HepG2 (cell line): ENCODE measurements around the gene DZANK1. TPM values are rescaled to one million over a fixed set of nuclear protein-coding genes. Genes with fewer than 3 reads are reported as not detected.
A peak's percentile ranks its signal among the peaks of the same experiment; 100 is the strongest.

Experiments
- ARNT ChIP-seq: fragments of 450-650 bp; IDR thresholded peaks from 2 replicates; pipeline ENCODE4 v1.6.1; 2017
- DNMT1 ChIP-seq: sonication (generic); formaldehyde crosslinking; IDR thresholded peaks from 2 replicates; pipeline ENCODE4 v1.5.1; 2020; ENCODE audit warnings: mild to moderate bottlenecking, missing genetic modification reagents
- DNMT3B ChIP-seq: conservative IDR thresholded peaks from 2 replicates; pipeline ENCODE4 v1.6.1; 2016; ENCODE audit warnings: missing biosample characterization, control low read depth
- HNRNPLL ChIP-seq: fragments of 200-400 bp; formaldehyde crosslinking; IDR thresholded peaks from 2 replicates; pipeline ENCODE4 v1.6.1; 2017; ENCODE audit warnings: mild to moderate bottlenecking, low read depth, low read length; ENCODE audit not compliant: poor library complexity, severe bottlenecking
- JUNB ChIP-seq: sonication (generic); formaldehyde crosslinking; IDR thresholded peaks from 2 replicates; pipeline ENCODE4 v1.8.0; 2022; ENCODE audit warnings: missing genetic modification reagents, mild to moderate bottlenecking, borderline replicate concordance
- MAZ ChIP-seq, 2 experiments: sonication (generic) in 1 of 2; formaldehyde crosslinking in 1 of 2; IDR thresholded peaks; 2 replicates each; pipeline versions ENCODE4 v1.5.0 to v1.6.1; 2012 to 2020; ENCODE audit warnings: low read depth in 2 of 2, mild to moderate bottlenecking in 2 of 2, borderline replicate concordance in 1 of 2, improper control_type of control experiment in 1 of 2, low read length in 1 of 2, missing genetic modification reagents in 1 of 2, moderate library complexity in 1 of 2
- PAXIP1 ChIP-seq: sonication (generic); formaldehyde crosslinking; conservative IDR thresholded peaks from 2 replicates; pipeline ENCODE4 v1.4.0; 2020; ENCODE audit warnings: mild to moderate bottlenecking, missing genetic modification reagents, moderate library complexity
- PHF8 ChIP-seq: sonication (generic); formaldehyde crosslinking; IDR thresholded peaks from 2 replicates; pipeline ENCODE4 v1.5.0; 2020; ENCODE audit warnings: missing genetic modification reagents
- RELA ChIP-seq: sonication (generic); formaldehyde crosslinking; IDR thresholded peaks from 2 replicates; pipeline ENCODE4 v1.4.0; 2020; ENCODE audit warnings: missing genetic modification reagents
- REPIN1 ChIP-seq: sonication (generic); formaldehyde crosslinking; IDR thresholded peaks from 2 replicates; pipeline ENCODE4 v1.8.0; 2022; ENCODE audit warnings: missing genetic modification reagents, low read depth, mild to moderate bottlenecking, borderline replicate concordance
- RFXANK ChIP-seq: IDR thresholded peaks from 2 replicates; pipeline ENCODE4 v1.6.1; 2016
- RFXAP ChIP-seq: sonication (generic); formaldehyde crosslinking; IDR thresholded peaks from 2 replicates; pipeline ENCODE4 v1.4.0; 2020; ENCODE audit warnings: missing genetic modification reagents, borderline replicate concordance
- TCF7L2 ChIP-seq: IDR thresholded peaks from 2 replicates; pipeline ENCODE4 v1.6.1; 2011; ENCODE audit warnings: mild to moderate bottlenecking, low read depth, low read length, moderate library complexity
- XRCC5 ChIP-seq: fragments of 200-400 bp; formaldehyde crosslinking; optimal IDR thresholded peaks from 2 replicates; pipeline ENCODE3; 2017; ENCODE audit warnings: mild to moderate bottlenecking, low read length
- ZFP37 ChIP-seq: sonication (generic); formaldehyde crosslinking; IDR thresholded peaks from 2 replicates; pipeline ENCODE4 v1.4.0; 2020; ENCODE audit warnings: missing genetic modification reagents, borderline replicate concordance
- ZNF20 ChIP-seq: sonication (generic); formaldehyde crosslinking; IDR thresholded peaks from 2 replicates; pipeline ENCODE4 v1.4.0; 2020; ENCODE audit warnings: mild to moderate bottlenecking, moderate library complexity, missing genetic modification reagents
- ZNF230 ChIP-seq: sonication (generic); formaldehyde crosslinking; IDR thresholded peaks from 2 replicates; pipeline ENCODE4 v1.4.0; 2020; ENCODE audit warnings: mild to moderate bottlenecking, missing genetic modification reagents
- ZNF343 ChIP-seq: sonication (generic); formaldehyde crosslinking; IDR thresholded peaks from 2 replicates; pipeline ENCODE4 v1.4.0; 2020; ENCODE audit warnings: mild to moderate bottlenecking, missing genetic modification reagents
- ZNF446 ChIP-seq: sonication (generic); formaldehyde crosslinking; IDR thresholded peaks from 2 replicates; pipeline ENCODE4 v1.5.0; 2020; ENCODE audit warnings: mild to moderate bottlenecking, missing genetic modification reagents
- ZNF644 ChIP-seq: IDR thresholded peaks from 2 replicates; pipeline ENCODE4 v1.6.1; 2016; ENCODE audit warnings: low read depth
- ZNF816 ChIP-seq: sonication (generic); formaldehyde crosslinking; IDR thresholded peaks from 2 replicates; pipeline ENCODE4 v1.8.0; 2022; ENCODE audit warnings: missing genetic modification reagents, mild to moderate bottlenecking, borderline replicate concordance
- ZNF841 ChIP-seq: sonication (generic); formaldehyde crosslinking; IDR thresholded peaks from 2 replicates; pipeline ENCODE4 v1.8.1; 2023; ENCODE audit warnings: missing genetic modification reagents, borderline replicate concordance
- ZNF879 ChIP-seq: sonication (generic); formaldehyde crosslinking; IDR thresholded peaks from 2 replicates; pipeline ENCODE4 v1.8.1; 2023; ENCODE audit warnings: missing genetic modification reagents
- ZSCAN20 ChIP-seq: sonication (generic); formaldehyde crosslinking; IDR thresholded peaks from 2 replicates; pipeline ENCODE4 v1.4.0; 2020; ENCODE audit warnings: missing genetic modification reagents, mild to moderate bottlenecking, borderline replicate concordance
- ZZZ3 ChIP-seq: sonication (generic); formaldehyde crosslinking; IDR thresholded peaks from 2 replicates; pipeline ENCODE4 v1.4.0; 2020; ENCODE audit warnings: missing genetic modification reagents, mild to moderate bottlenecking, borderline replicate concordance
- polyA plus RNA-seq, 8 experiments: library from polyadenylated mRNA; depleted of rRNA in 3 of 8; stranded (reverse) in 7 of 8; unstranded in 1 of 8; fragments of >200 nt; fragmentation: Illumina TruSeq in 4 of 8; extraction: Trizol in 4 of 8; gene quantifications; 2 replicates each; pipeline versions ENCODE4 v1.2.1 to v1.2.3, GENCODE V29; 2011 to 2016; ENCODE audit warnings: low read depth in 4 of 8, missing spikeins in 1 of 8, mixed read lengths in 1 of 8; ENCODE audit not compliant: insufficient read depth in 1 of 8
- total RNA-seq, 5 experiments: library from RNA; depleted of rRNA; stranded (reverse); fragments of >200 nt; fragmentation: Illumina TruSeq; extraction: Trizol; gene quantifications; 2 replicates each; pipeline ENCODE4 v1.2.3, GENCODE V29; 2016; ENCODE audit warnings: low read depth in 1 of 5
- TF ChIP-seq, protein P1 (sequence below): sonication (generic); formaldehyde crosslinking; IDR thresholded peaks from 2 replicates; pipeline ENCODE4 v1.4.0; 2020; ENCODE audit warnings: mild to moderate bottlenecking, missing genetic modification reagents, borderline replicate concordance

Gene DZANK1
- total and polyA plus RNA-seq, 2 of the 13 experiments (the other 11 are each of a cell fraction or from before 2014, with no cell fraction given) = 1.6 to 3.2 TPM

- peak; percentile 52; the same call in 1 of the 2 replicates for TF ChIP-seq PAXIP1 (CRISPR knock-in tag)
- TF ChIP-seq XRCC5 = peak; percentile 98
- peak; percentile 92 for TF ChIP-seq REPIN1 (CRISPR knock-in tag)
- TF ChIP-seq ZNF343 (CRISPR knock-in tag) = peak; percentile 48; the same call in 1 of the 2 replicates
- peak; percentile 97 for TF ChIP-seq HNRNPLL
- TF ChIP-seq ZNF841 (CRISPR knock-in tag) = no peak
- peak; percentile 29; the same call in 1 of the 2 replicates for TF ChIP-seq DNMT3B (CRISPR knock-in tag)
- peak; percentile 40; the same call in 1 of the 2 replicates for TF ChIP-seq ZNF644 (CRISPR knock-in tag)
- TF ChIP-seq ZSCAN20 = peak; percentile 41; the same call in 1 of the 2 replicates
- TF ChIP-seq, protein P1, sequence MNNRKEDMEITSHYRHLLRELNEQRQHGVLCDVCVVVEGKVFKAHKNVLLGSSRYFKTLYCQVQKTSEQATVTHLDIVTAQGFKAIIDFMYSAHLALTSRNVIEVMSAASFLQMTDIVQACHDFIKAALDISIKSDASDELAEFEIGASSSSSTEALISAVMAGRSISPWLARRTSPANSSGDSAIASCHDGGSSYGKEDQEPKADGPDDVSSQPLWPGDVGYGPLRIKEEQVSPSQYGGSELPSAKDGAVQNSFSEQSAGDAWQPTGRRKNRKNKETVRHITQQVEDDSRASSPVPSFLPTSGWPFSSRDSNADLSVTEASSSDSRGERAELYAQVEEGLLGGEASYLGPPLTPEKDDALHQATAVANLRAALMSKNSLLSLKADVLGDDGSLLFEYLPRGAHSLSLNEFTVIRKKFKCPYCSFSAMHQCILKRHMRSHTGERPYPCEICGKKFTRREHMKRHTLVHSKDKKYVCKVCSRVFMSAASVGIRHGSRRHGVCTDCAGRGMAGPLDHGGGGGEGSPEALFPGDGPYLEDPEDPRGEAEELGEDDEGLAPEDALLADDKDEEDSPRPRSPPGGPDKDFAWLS (CRISPR knock-in tag) = no peak
- no peak for TF ChIP-seq JUNB (CRISPR knock-in tag)
- TF ChIP-seq ZFP37 (CRISPR knock-in tag) = peak; percentile 45; the same call in 1 of the 2 replicates
- 0 out of 2 replicates have a peak, but pooled peaks have one; percentile 45 for TF ChIP-seq ZNF446 (CRISPR knock-in tag)
- no peak for TF ChIP-seq ZZZ3 (CRISPR knock-in tag)
- TF ChIP-seq MAZ (IDR thresholded peaks at IDR 0.05; ENCODE audit: borderline replicate concordance, low read depth, low read length) = no peak; the same call in 1 of the 2 replicates
- TF ChIP-seq MAZ (CRISPR knock-in tag; IDR thresholded peaks at IDR 0.05; ENCODE audit: low read depth) = peak; percentile 93
- TF ChIP-seq DNMT1 = peak; percentile 88
- no peak for TF ChIP-seq ZNF20
- peak; percentile 40; the same call in 1 of the 2 replicates for TF ChIP-seq RFXANK (CRISPR knock-in tag)
- TF ChIP-seq TCF7L2 = no peak
- TF ChIP-seq ZNF816 (CRISPR knock-in tag) = no peak
- TF ChIP-seq RELA (CRISPR knock-in tag) = peak; percentile 38; the same call in 1 of the 2 replicates
- peak; percentile 98 for TF ChIP-seq PHF8
- TF ChIP-seq ARNT = no peak
- peak; percentile 80 for TF ChIP-seq RFXAP (CRISPR knock-in tag)
- peak; percentile 91 for TF ChIP-seq ZNF230 (CRISPR knock-in tag)
- no peak for TF ChIP-seq ZNF879 (CRISPR knock-in tag)
Observed at GRCh38 chr20:18496740-18497592, 30.1 kb upstream of the DZANK1 start, which contains the start of gene RBBP9 (continued).
